ENCODE data around the gene AP5B1. TPM values are rescaled to one million over a fixed set of nuclear protein-coding genes. Genes with fewer than 3 reads are reported as not detected.
"Not testable (repeated sequence)": the region's sequence is repeated elsewhere in the genome, so short reads cannot be mapped to it uniquely, and the experiment has no call there.

Gene AP5B1
- total RNA-seq, 2 experiments from 2014 or later: 13.6 to 14.5 TPM

DNA sequence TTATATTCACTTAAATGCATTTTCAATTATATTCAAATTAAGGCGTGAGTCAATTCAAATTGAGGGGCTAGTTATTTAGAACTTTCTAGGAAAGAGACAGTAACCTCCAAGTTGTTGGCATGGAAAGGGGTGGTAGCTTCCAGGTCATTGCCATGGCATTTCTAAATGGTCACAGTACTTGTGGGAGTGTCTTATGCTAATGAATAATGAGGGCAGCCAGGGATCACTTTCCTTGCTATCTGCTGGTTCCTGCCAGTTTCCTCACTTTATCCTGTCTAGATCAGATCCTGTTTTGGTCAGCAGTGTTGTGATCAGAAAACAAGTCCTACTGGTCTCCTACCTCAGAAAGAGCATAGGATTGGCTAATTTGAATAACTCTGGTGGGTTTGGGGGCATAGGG, 38.4 kb downstream of the AP5B1 start:
- Mint-ChIP-seq H3K36me3 (no peaks in the 10 kb centered on the region), H3K9me3 (no peaks in the 10 kb centered on the region), H3K4me1 (ENCODE audit: low read depth) (no peaks in the 10 kb centered on the region), H3K27me3 (peaks cover 10% of the 10 kb centered on the region), H3K27ac (no peak overlapping the region), H3K4me3 (no peak overlapping the region)
- ChIA-PET POLR2A (no interaction called here), CTCF (interaction anchor here (0.9 kb wide), 1 partner anchor 42 kb away, joined by 3 read pairs; no protein-coding TSS in a partner anchor)
- intact Hi-C loops (cut with micrococcal nuclease): no loop called here
- DNase-seq: no peak

DNA sequence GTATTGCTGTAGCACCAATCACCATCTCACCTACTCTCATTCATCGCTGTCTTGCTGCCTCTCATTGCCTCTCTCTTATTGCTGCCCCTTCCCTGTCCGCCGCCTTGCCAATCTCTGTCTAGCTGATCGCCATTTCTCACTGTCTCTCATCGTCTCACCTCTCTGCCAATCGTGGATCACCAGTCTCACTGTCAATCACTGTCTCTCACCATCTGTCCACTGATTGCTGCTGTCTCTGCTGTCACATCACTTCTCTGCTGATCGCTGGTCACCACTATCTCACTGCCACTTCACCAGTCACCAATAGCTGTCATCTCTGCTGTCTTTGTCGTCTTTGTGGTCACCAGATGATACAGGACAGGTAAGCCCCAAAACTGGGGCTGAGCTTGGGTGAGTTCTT, 39.6 kb downstream of the AP5B1 start:
- H3K27me3 Mint-ChIP-seq: peaks cover 10% of the 10 kb centered on the region
- no peak overlapping the region for H3K4me3 Mint-ChIP-seq
- no peak overlapping the region for H3K27ac Mint-ChIP-seq
- H3K9me3 Mint-ChIP-seq: peaks cover 7% of the 10 kb centered on the region
- no peaks in the 10 kb centered on the region for H3K36me3 Mint-ChIP-seq
- intact Hi-C loops (cut with micrococcal nuclease): no loop called here
- H3K4me1 Mint-ChIP-seq (ENCODE audit: low read depth): no peaks in the 10 kb centered on the region
- DNase-seq: no peak
- POLR2A ChIA-PET: no interaction called here
- CTCF ChIA-PET: no interaction called here

DNA sequence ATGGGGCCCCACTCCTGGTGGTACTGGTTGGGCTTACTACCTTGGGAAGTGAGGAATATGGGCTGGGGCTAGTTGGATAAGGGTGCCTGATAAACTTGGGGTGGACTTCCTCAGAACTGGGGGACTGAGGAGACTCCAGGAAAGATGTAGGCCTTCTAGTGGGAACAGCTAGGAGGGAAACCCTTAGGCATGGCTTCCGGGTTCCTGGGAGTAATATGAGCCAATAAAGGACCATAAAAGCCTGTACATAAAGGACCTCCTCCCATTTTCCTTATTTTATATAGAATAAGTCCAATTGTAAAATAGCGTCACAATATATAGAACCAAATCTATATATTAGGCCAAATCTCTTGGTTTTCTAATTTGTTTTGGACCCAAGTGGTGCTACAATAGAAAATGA, 41.8 kb downstream of the AP5B1 start:
- Mint-ChIP-seq H3K36me3 (no peaks in the 10 kb centered on the region), H3K27me3 (peaks cover 14% of the 10 kb centered on the region), H3K4me3 (no peak overlapping the region), H3K27ac (no peak overlapping the region), H3K4me1 (ENCODE audit: low read depth) (no peaks in the 10 kb centered on the region), H3K9me3 (peaks cover 7% of the 10 kb centered on the region)
- CTCF ChIA-PET: interaction anchor here (2.1 kb wide), 1 partner anchor 41 kb away, joined by 10 read pairs; no protein-coding TSS in a partner anchor
- DNase-seq: no peak
- POLR2A ChIA-PET: no interaction called here
- intact Hi-C loops (cut with micrococcal nuclease): no loop called here

DNA sequence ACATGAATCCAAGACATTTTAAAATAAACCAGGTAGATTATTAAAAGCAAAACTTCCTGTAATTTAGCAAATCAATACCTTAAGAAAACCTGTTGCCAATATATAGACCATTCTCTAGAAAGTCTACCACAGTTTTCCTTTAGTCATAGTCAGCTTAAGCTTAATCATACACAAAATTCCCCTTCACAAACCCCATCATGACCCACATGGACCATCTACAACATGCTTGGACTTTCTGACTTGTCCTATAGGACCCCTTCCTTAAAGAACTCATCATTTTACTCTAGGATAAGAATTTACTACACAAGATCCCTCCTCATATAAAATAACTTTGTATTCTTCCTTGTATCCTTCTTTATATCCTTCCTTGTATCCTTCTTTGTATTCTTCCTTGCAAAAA, 44.0 kb downstream of the AP5B1 start:
- ChIA-PET CTCF (interaction anchor here (0.6 to 2.1 kb wide), 2 partner anchors 43 to 527 kb away, joined by 3 to 10 read pairs; no protein-coding TSS in a partner anchor), POLR2A (no interaction called here)
- H3K36me3 Mint-ChIP-seq: no peaks in the 10 kb centered on the region
- H3K27me3 Mint-ChIP-seq: peaks cover 14% of the 10 kb centered on the region
- peaks cover 7% of the 10 kb centered on the region for H3K9me3 Mint-ChIP-seq
- no peaks in the 10 kb centered on the region for H3K4me1 Mint-ChIP-seq (ENCODE audit: low read depth)
- intact Hi-C loops (cut with micrococcal nuclease): no loop called here
- H3K4me3 Mint-ChIP-seq: no peak overlapping the region
- DNase-seq: no peak
- no peak overlapping the region for H3K27ac Mint-ChIP-seq

DNA sequence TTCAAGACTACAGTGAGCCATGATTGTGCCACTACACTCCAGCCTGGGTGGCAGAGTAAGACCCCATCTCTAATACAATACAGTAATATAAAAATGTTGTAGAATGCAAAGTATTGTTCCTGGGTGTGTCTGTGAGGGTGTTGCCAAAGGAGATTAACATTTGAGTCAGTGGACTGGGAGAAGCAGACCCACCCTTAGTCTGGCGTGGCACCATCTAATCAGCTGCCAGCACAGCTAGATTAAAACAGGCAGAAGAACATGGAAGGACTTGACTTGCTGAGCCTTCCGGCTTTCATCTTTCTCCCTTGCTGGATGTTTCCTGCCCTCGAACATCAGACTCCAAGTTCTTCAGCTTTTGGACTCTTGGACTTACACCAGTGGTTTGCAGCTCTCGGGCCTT, 45.7 kb downstream of the AP5B1 start:
- CTCF ChIA-PET: interaction anchor here (1.5 kb wide), 1 partner anchor 149 kb away, joined by 3 read pairs; no protein-coding TSS in a partner anchor
- H3K4me3 Mint-ChIP-seq; H3K36me3 Mint-ChIP-seq; H3K9me3 Mint-ChIP-seq; H3K27ac Mint-ChIP-seq; POLR2A ChIA-PET; intact Hi-C loops (cut with micrococcal nuclease); DNase-seq; H3K4me1 Mint-ChIP-seq (ENCODE audit: low read depth): not testable (repeated sequence)
- H3K27me3 Mint-ChIP-seq: peaks cover 16% of the 10 kb centered on the region

DNA sequence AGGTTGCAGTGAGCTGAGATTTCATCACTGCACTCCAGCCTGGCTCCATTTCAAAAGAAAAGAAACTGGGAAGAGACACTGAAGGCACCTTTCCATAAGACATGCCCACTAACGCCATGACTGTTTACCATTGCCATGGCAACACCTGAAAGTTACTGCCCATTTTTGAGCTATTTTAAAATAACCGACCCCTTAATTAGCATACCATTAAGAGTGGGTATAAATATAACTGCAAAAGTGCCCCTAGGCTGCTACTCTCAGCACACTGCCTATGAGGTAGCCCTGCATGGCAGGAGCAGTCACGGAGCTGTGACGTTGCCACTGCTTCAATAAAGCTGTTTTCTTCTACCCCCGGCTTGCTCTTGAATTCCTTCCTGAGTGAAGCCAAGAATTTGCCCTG, 50.3 kb downstream of the AP5B1 start:
- ChIA-PET CTCF (no interaction called here), POLR2A (no interaction called here)
- H3K27me3 Mint-ChIP-seq: peaks cover 9% of the 10 kb centered on the region
- no peaks in the 10 kb centered on the region for H3K4me1 Mint-ChIP-seq (ENCODE audit: low read depth)
- no peak overlapping the region for H3K4me3 Mint-ChIP-seq
- H3K27ac Mint-ChIP-seq: no peak overlapping the region
- intact Hi-C loops (cut with micrococcal nuclease): no loop called here
- H3K9me3 Mint-ChIP-seq: no peaks in the 10 kb centered on the region
- DNase-seq: no peak
- no peaks in the 10 kb centered on the region for H3K36me3 Mint-ChIP-seq

DNA sequence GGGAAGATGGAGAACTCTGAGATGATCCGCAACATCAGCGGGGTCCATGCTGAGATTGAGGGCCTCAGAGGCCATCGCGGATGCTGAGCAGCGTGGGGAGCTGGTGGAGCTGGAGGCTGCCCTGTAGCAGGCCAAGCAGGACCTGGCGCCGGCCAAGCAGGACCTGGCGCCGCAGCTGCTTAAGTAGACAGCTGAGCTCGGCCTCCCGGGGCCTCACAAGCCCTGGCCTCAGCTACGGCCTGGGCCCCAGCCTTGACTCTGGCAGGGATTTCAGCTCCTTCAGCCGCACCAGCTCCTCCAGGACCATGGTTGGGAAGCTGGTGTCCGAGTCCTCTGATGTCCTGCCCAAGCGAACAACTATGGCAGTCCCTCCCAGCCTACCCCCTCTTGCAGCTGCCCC, 52.9 kb downstream of the AP5B1 start:
- Mint-ChIP-seq H3K9me3 (no peaks in the 10 kb centered on the region), H3K4me1 (ENCODE audit: low read depth) (no peaks in the 10 kb centered on the region), H3K27me3 (peaks cover 4% of the 10 kb centered on the region), H3K36me3 (no peaks in the 10 kb centered on the region), H3K4me3 (no peak overlapping the region), H3K27ac (no peak overlapping the region)
- DNase-seq: no peak
- ChIA-PET CTCF (interaction anchor here (0.7 to 2.4 kb wide), 5 partner anchors 10 to 341 kb away, joined by 3 to 19 read pairs (median 4); partner anchors contain the start of genes AP5B1 and KAT5), POLR2A (no interaction called here)
- intact Hi-C loops (cut with micrococcal nuclease): no loop called here

DNA sequence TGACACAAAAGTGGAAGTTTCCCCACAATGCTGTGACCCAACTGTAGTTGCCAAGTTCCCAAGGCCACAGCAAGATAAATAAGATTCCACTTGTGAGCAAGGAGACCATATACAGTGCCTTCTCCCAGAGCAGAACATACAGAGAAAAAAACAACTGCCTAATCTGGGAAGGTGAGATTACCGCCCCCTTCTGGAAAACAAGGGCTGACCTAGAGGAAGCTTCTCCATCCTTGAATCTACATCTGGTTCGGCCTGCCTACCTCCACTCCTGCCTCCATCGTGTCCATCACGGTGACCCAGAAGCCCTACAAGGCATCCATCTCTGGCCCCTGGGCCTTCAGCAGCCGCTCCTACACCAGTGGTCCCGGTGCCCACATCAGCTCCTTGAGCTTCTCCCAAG, 54.1 kb downstream of the AP5B1 start:
- Mint-ChIP-seq H3K27ac (no peak overlapping the region), H3K4me3 (no peak overlapping the region), H3K4me1 (ENCODE audit: low read depth) (no peaks in the 10 kb centered on the region), H3K9me3 (no peaks in the 10 kb centered on the region), H3K27me3 (peaks cover under 1% of the 10 kb centered on the region), H3K36me3 (no peaks in the 10 kb centered on the region)
- DNase-seq: no peak
- ChIA-PET CTCF (interaction anchor here (0.9 to 2.4 kb wide), 5 partner anchors 15 to 265 kb away, joined by 3 to 19 read pairs (median 5); partner anchors contain the start of genes AP5B1 and KAT5), POLR2A (no interaction called here)
- intact Hi-C loops (cut with micrococcal nuclease): no loop called here

Other genes with a start within 250 kb of the AP5B1 start
- 10 to 100 TPM; 60.7 to 63.3 TPM for gene LTBP3, start 222.6 kb downstream of the AP5B1 start, total RNA-seq
- 10 to 100 TPM; 48.1 to 51.1 TPM for gene ZNRD2, start 210.5 kb downstream of the AP5B1 start, total RNA-seq
- 10 to 100 TPM; 25.3 to 28.3 TPM for gene FAM89B, start 208.4 kb downstream of the AP5B1 start, total RNA-seq
- gene EHBP1L1, start 204.9 kb downstream of the AP5B1 start, total RNA-seq: 100 to 1,000 TPM; 137 to 141 TPM
- gene KCNK7, start 185.2 kb downstream of the AP5B1 start, total RNA-seq: under 1 TPM; 0.29 to 0.31 TPM
- gene MAP3K11, start 166.8 kb downstream of the AP5B1 start, total RNA-seq: 10 to 100 TPM; 56.7 to 62.6 TPM
- 10 to 100 TPM; 29.8 to 32.1 TPM for gene PCNX3, start 165.2 kb downstream of the AP5B1 start, total RNA-seq
- 100 to 1,000 TPM; 163 to 167 TPM for gene SIPA1, start 142.9 kb downstream of the AP5B1 start, total RNA-seq
- gene RELA, start 118.1 kb downstream of the AP5B1 start, total RNA-seq: 10 to 100 TPM; 74.9 to 76.5 TPM
- gene KAT5, start 68.7 kb downstream of the AP5B1 start, total RNA-seq: 10 to 100 TPM; 55.9 to 61.6 TPM
- 100 to 1,000 TPM in 1 of 2 experiments, 10 to 100 TPM in 1; 98.4 to 105 TPM for gene RNASEH2C, start 60.2 kb downstream of the AP5B1 start, total RNA-seq
- gene OVOL1, start 6.1 kb upstream of the AP5B1 start, total RNA-seq: not detected
- 1 to 10 TPM; 2.0 to 2.7 TPM for gene SNX32, start 53.0 kb upstream of the AP5B1 start, total RNA-seq
- 1,000 to 10,000 TPM; 1,166 to 1,191 TPM for gene CFL1, start 77.2 kb upstream of the AP5B1 start, total RNA-seq
- gene MUS81, start 79.5 kb upstream of the AP5B1 start, total RNA-seq: 10 to 100 TPM; 69.8 to 71.7 TPM
- 10 to 100 TPM; 11.5 to 12.5 TPM for gene EFEMP2, start 91.8 kb upstream of the AP5B1 start, total RNA-seq
- gene CTSW, start 98.9 kb upstream of the AP5B1 start, total RNA-seq: 10 to 100 TPM; 11.1 to 13.2 TPM
- gene FIBP, start 107.5 kb upstream of the AP5B1 start, total RNA-seq: 100 to 1,000 TPM in 1 of 2 experiments, 10 to 100 TPM in 1; 94.2 to 101 TPM
- 10 to 100 TPM; 40.0 to 44.4 TPM for gene CCDC85B, start 109.7 kb upstream of the AP5B1 start, total RNA-seq
- 10 to 100 TPM; 17.1 to 17.7 TPM for gene FOSL1, start 119.4 kb upstream of the AP5B1 start, total RNA-seq
- gene C11orf68, start 138.1 kb upstream of the AP5B1 start, total RNA-seq: 10 to 100 TPM; 22.2 to 23.6 TPM
- gene DRAP1, start 138.4 kb upstream of the AP5B1 start, total RNA-seq: 100 to 1,000 TPM; 154 to 169 TPM
- not detected for gene TSGA10IP, start 164.5 kb upstream of the AP5B1 start, total RNA-seq
- 10 to 100 TPM; 59.1 to 60.5 TPM for gene SART1, start 180.8 kb upstream of the AP5B1 start, total RNA-seq
- gene EIF1AD, start 221.2 kb upstream of the AP5B1 start, total RNA-seq: 10 to 100 TPM; 41.2 to 42.7 TPM
- gene BANF1, start 221.5 kb upstream of the AP5B1 start, total RNA-seq: 100 to 1,000 TPM; 264 to 280 TPM
- not detected for gene CST6, start 231.0 kb upstream of the AP5B1 start, total RNA-seq
- gene CATSPER1, start 245.5 kb upstream of the AP5B1 start, total RNA-seq: not detected

All from activated CD4-positive, alpha-beta memory T cell treated with anti-CD3 and anti-CD28 coated beads for 36 hours (primary cell).